NCI-H774 (cell line): ENCODE results near the gene LIPT1.
"Not testable (repeated sequence)": the region's sequence is repeated elsewhere in the genome, so short reads cannot be mapped to it uniquely, and the experiment has no call there.

Experiments
- DNase-seq: peaks from one replicate; lab custom pipeline; 2025; lab: John Stamatoyannopoulos, UW

LIPT1 gene

DNA sequence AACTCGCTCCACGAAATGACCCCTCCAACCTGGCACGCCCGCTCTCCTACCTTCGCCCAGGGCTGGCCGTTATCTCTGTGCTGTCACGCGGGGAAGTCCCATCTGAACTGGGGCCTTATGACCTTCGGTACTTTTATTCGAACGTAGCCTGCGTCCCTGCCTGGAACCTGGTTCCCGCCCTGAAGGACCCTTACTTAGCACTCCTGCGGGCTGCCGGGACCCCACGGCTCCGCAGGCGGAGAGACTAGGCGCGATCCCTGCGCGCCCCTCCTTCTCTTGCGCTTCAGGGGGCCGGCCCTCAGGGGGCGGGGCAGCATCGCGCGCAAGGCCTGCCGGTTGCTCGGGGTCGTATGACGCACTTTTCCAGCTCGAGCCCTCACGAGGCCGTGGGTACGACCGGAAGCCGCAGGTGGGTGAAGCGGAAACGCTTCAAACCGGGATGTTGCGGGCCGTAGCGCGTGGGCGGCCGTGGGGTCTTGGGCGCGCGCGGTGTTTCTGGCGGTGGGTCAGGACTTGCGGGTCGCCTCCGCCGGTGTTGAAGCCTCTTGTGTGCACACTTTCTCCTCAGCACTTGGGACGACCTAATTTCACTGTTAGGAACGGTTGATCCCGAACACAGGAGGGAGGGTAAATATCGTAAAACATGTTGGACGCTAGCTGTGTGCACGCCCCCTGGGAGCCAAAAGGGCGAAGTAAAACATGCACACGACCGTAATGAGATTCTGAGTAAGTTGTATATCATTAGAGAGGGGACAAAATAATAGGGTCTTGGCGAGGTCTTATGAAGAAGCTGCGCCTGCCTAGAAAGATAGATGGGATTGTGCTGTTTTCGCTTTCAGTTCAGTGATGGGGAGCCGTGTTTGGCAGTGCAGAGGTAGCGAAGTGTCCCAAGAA is at the start of gene LIPT1, which contains the start of gene TSGA10:
TSS of gene LIPT1 (plus strand) at position 325 of the 894 bp plus-strand sequence. CDS start 6,991 bp downstream, outside the sequence.
TSS of gene TSGA10 (minus strand) at position 300 of the 894 bp plus-strand sequence. CDS start 45,503 bp downstream, outside the sequence.
- DNase-seq, result peak; percentile 89

DNA sequence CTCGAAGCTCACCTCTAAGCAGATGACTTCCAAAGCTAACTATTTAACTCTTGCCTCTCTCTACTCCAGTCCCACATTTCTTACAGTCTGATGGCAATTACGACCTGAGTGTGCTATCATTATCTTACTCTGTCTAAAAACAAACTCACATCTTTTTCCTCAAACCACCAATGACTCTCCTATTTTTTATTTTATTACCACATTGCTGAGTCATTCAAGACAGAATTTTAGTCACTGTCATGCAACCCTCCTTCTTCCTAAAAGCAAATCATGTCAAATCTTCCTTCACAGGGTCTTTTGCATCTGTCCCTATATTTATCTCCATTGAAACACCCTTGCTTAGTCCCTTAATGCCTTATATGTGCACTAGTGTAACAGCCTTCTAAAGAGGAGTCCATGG is 47.9 kb upstream of the LIPT1 start:
- DNase-seq, result no peak

DNA sequence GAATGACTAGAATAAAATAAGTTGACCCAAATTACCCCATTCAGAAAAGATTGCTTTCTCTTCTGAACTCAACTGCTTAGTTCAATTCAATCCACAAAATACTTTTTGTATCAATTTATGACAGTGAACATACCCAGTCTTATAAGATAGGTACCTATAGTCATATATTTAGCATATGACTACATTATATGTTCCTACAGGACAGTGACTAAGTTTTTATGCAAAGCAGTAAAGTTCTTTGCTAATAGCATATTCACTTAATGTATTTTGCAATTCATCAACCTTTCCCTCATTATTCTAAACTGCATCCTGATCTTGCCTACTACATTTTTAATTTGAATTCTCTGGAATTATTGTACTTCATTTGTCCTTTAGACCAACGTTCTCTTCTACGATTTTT is 43.5 kb upstream of the LIPT1 start:
- no peak for DNase-seq

DNA sequence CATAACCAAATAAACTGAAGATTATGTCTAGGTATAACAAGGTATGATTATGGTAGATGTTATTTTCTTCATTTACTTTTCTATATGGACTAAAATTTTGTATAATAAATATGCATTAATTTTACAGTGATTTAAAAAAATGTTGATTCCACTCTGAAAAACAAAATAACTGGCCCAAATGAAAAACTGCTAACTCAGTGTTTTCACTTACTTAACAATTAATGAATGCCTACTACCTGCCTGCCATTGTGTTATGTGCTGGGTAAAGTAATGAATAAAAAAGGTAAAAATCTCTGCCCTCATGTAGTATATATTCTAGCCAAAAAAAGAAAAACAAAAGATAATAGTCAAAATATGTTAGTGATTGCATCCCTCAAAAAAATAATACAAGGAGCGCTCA is 42.8 kb upstream of the LIPT1 start:
- no peak for DNase-seq

- no peak for DNase-seq
These were observed 42.1 kb upstream of the LIPT1 start for GRCh38 chr2:99112617-99113016.

GRCh38 chr2:99127981-99128380 is 26.8 kb upstream of the LIPT1 start:
- DNase-seq, result no peak

- not testable (repeated sequence) for DNase-seq
These were observed 19.7 kb upstream of the LIPT1 start for GRCh38 chr2:99135044-99135556.

GRCh38 chr2:99139003-99139402 is 15.8 kb upstream of the LIPT1 start:
- DNase-seq, result no peak

DNA sequence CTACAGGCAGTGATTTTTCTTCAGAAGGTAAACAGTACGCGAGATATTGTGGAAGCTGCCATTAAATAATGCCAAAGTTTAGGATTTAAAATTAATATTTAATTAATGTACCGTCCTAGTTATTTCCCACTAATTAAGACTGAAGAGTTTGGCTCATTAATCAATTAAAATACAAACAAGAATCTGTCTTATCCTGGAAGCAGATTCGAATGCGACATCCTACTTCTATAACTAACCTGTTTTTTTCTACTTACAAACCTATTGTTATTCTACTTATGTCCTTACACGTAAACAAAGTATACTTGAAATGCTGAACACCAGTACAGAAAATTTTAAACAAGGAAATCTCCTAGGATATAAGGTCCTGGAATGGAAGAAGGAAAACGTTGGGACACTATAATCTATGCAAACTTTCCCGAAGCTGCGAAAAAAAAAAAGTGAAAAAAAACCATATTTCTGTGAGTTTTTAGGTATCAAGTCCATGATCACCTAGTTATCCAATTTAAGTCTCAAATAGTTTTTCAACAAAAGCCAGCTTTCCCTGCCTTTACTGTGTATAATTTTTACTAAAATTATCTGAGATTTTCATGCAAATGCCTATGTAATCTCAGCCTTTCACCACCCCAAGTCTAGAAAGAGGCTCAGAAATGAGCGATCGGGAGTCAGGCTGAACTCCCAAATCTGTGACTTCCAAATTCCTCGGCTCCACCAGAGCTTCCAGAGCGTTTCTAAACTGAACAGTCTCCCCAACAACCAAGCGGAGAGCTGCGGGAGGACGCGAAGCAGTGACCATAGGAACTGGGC is 14.5 kb upstream of the LIPT1 start:
- DNase-seq, result no peak

DNA sequence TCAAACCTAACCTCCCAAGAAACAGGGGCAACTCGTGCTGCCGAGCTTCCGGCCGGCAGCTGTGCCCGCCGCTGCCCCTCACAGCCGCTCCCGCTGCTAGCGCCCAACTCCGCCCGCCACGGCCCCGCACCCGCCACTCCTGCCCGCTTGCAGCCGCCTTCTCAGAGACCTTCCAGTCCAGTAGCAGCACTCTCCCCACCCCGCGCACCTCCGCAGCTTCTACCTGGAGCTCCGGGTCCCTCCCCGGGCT is 14.0 kb upstream of the LIPT1 start:
- DNase-seq, result peak; percentile 74

DNA sequence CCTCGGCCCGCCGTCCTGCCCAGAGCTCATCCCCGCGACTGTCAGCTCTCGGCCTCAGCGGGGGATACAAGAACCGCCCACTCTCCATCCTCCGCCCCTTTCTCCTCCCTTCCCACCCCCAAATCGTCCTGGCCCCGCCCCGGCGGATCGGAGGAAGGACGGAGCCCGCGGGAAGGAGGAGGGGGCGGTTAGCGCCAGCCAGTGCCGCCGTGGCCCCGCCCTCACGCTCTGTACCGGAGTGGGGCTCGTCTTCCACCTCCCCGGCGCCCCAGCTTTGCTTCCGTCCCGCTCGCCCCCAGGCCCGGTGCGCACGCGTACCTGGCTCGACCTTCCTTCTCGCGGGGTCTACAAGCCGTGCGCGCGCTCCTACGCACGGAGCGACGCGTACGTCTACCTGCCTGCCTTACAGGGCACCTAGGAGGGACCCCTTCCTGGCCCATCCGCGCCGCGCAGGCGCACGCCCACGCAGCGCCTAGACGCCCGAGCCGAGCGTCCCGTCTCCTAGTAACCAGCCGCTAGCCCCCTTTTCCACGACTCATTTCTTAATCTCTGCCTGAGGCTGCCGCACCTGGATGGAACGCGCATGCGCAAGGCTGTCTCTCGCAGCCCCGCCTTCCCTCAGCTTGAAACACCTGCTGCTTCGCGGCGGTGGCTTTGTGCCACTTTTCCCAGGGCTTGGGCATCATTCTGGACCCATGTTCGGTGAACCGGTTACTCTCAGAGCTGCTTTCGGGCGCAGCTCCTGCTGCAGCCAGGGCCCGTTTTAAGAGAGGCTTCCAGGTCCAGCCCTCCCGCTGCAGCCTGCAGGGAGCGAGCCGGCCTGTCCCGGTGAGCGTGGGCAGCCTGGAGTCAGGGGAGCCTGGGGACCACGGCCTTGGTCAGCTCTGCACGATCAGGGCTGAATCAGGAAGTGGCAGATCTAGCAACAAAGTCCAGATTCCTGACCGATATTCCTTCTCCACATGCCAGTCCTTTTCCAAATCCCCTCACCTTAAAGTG is 13.4 kb upstream of the LIPT1 start, which contains the start of gene C2orf15:
TSS of gene C2orf15 (plus strand) at position 598 of the 999 bp plus-strand sequence. CDS start 8,852 bp downstream, outside the sequence.
- DNase-seq, result peak; percentile 97

- DNase-seq, result no peak
These were observed 4.1 kb upstream of the LIPT1 start for GRCh38 chr2:99150706-99151105.

- no peak for DNase-seq
These were observed 2.4 kb upstream of the LIPT1 start for GRCh38 chr2:99152199-99152895.

GRCh38 chr2:99153921-99154604 is 704 bp upstream of the LIPT1 start:
- DNase-seq, result no peak

DNA sequence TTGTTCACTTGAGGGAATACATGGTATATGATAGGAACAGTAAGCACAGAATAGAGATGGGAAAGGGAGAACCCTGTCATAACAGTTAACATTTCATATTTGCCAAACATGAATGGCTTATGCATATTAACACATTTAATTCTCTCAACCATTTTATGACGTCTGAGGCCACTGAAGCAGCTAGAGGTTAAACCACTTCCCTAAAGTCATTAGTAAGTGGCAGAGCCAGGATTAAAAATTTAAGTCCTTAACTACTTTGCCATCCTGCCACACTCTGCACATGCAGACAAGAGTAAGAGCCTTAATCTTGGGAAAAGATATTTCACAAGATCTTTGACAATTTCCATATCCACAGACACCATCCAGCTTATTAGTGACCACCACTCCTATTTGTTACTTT is 2.1 kb downstream of the LIPT1 start:
- DNase-seq, result no peak

DNA sequence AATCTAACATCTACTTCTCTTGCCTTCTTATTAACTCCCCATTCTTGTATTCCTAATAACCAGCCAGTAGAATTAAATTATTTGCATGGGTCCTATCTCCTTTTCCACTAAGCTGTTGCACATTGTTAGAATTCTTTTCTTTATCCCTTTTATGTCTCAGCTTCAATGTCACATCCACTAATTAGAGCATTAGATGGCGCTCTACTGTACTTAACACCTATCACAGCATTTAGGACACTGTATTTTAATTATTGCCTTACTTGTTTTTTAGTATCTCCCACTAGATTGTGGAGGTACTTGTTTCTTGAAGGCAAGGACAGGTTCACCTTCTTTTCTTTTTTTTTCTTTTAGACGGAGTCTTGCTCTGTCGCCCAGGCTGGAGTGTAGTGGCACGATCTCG is 3.8 kb downstream of the LIPT1 start:
- no peak for DNase-seq

DNA sequence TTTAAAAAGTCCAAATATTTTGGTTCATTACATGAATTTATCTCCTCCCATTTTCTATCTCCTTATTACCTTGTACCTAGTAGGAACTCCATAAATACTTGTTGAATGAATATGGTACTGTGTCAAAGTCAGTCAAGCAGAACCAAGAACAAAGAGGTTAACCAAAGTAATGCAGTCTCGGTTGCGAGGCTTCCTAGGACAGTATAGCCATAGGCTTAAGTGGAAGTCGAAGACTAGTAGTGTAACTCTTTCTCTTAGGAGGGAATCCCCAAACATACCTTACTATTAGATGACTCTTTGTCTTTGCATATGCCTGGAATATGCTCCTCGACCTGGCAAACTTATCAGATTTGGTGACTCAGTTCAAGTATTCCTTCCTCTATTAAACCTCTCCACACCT is 4.8 kb downstream of the LIPT1 start:
- no peak for DNase-seq

GRCh38 chr2:99166218-99166617 is 11.5 kb downstream of the LIPT1 start:
- DNase-seq, result no peak

DNA sequence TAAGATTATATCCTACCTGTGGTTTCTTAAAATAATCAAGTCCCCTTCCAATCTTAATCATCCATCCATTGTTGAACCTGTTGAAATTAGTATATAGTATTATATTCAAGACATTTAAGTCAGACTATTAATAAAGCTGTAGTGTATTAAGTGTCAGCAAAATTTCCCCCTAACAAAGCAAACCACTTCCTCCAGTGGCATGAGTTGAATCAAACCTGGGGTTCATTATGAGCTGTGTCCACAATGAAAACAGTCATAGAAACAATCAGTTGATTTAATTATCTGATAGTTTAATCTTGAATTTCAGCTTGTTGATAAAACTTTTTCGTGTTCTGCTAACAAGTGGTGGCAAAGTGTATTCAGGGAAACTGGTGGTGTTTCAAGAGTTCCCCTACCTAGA is 14.8 kb downstream of the LIPT1 start:
- no peak for DNase-seq

GRCh38 chr2:99171377-99172140 is 16.8 kb downstream of the LIPT1 start:
- no peak for DNase-seq
